IMR-90 (cell line): ENCODE data around the gene ADAM12. TPM values are rescaled to one million over a fixed set of nuclear protein-coding genes. Genes with fewer than 3 reads are reported as not detected.

Experiments used
- ATAC-seq: fragments of 200-7000 bp; cut with Tn5 transposase; 2 replicates; pipeline ENCODE4 v1.9.1; 2020; ENCODE audit warnings: low read depth, mild to moderate bottlenecking, moderate library complexity
- BruUV-seq: library from RNA; stranded (reverse); fragments of 400-500 nt; replicated peaks from 2 replicates; lab custom pipeline; 2021; lab: Mats Ljungman, UMichigan
- CTCF ChIA-PET: fragments of 300-600 bp; formaldehyde crosslinking; extraction: SDS; loops from one replicate; lab custom pipeline; 2021; ENCODE audit warnings: antibody characterized with exemption; lab: Yijun Ruan, JAX
- POLR2A ChIA-PET: fragments of 300-600 bp; sonication (Branson Sonifier 250); formaldehyde crosslinking; loops from one replicate; lab custom pipeline; 2022; ENCODE audit warnings: antibody characterized with exemption; ENCODE audit not compliant: unreplicated experiment; lab: Charles Lee
- DNase-seq: peaks from one replicate; pipeline ENCODE4 v3.0.0; 2013
- H2AFZ ChIP-seq: replicated peaks from 2 replicates; pipeline ENCODE3; 2013; ENCODE audit warnings: low read length, mild to moderate bottlenecking; ENCODE audit not compliant: poor library complexity
- H2AK5ac ChIP-seq: 2 replicates; pipeline ENCODE4 v1.6.1; 2013; ENCODE audit warnings: low read depth, low read length, inconsistent platforms
- H2AK9ac ChIP-seq: replicated peaks from 2 replicates; pipeline ENCODE3; 2013; ENCODE audit warnings: mild to moderate bottlenecking, low read depth, low read length, moderate library complexity; ENCODE audit not compliant: poor library complexity
- H2BK120ac ChIP-seq: 2 replicates; pipeline ENCODE4 v1.6.1; 2013; ENCODE audit warnings: low read depth, low read length, inconsistent platforms
- H2BK15ac ChIP-seq: 3 replicates; pipeline ENCODE4 v1.6.1; 2013; ENCODE audit warnings: low read depth, low read length, inconsistent platforms
- H2BK20ac ChIP-seq: 2 replicates; pipeline ENCODE4 v1.6.1; 2013; ENCODE audit warnings: low read depth, mild to moderate bottlenecking, inconsistent platforms, low read length, moderate library complexity
- H2BK5ac ChIP-seq: 2 replicates; pipeline ENCODE4 v1.6.1; 2013; ENCODE audit warnings: mild to moderate bottlenecking, low read depth, low read length, inconsistent platforms; ENCODE audit not compliant: poor library complexity, severe bottlenecking
- H3K14ac ChIP-seq: replicated peaks from 2 replicates; pipeline ENCODE4 v1.6.1; 2013; ENCODE audit warnings: low read depth, low read length, inconsistent platforms
- H3K18ac ChIP-seq: 2 replicates; pipeline ENCODE4 v1.6.1; 2013; ENCODE audit warnings: low read depth, low read length, control low read depth
- H3K23ac ChIP-seq: 2 replicates; pipeline ENCODE4 v1.6.1; 2013; ENCODE audit warnings: low read depth, low read length, inconsistent platforms
- H3K27ac ChIP-seq: 2 replicates; pipeline ENCODE4 v1.5.1; 2013; ENCODE audit warnings: mild to moderate bottlenecking, control low read depth, low read length; ENCODE audit not compliant: insufficient read depth
- H3K27me3 ChIP-seq: 2 replicates; pipeline ENCODE4 v1.6.1; 2013; ENCODE audit warnings: low read length; ENCODE audit not compliant: control insufficient read depth, insufficient read depth
- H3K36me3 ChIP-seq: 2 replicates; pipeline ENCODE4 v1.6.1; 2013; ENCODE audit warnings: low read length, mixed read lengths; ENCODE audit not compliant: control insufficient read depth, insufficient read depth
- H3K4ac ChIP-seq: 2 replicates; pipeline ENCODE4 v1.6.1; 2013; ENCODE audit warnings: low read depth, low read length, inconsistent platforms
- H3K4me1 ChIP-seq: 2 replicates; pipeline ENCODE4 v1.6.1; 2013; ENCODE audit warnings: low read length, mixed read lengths; ENCODE audit not compliant: control insufficient read depth, insufficient read depth
- H3K4me2 ChIP-seq: 2 replicates; pipeline ENCODE4 v1.6.1; 2013; ENCODE audit warnings: low read depth, mild to moderate bottlenecking, control low read depth, low read length, moderate library complexity
- H3K4me3 ChIP-seq: 2 replicates; pipeline ENCODE4 v1.5.1; 2013; ENCODE audit warnings: low read depth, mild to moderate bottlenecking, control low read depth, low read length, moderate library complexity; ENCODE audit not compliant: insufficient read depth
- H3K56ac ChIP-seq: 2 replicates; pipeline ENCODE4 v1.6.1; 2013; ENCODE audit warnings: low read length, inconsistent platforms; ENCODE audit not compliant: insufficient read depth; ENCODE audit errors: extremely low read depth
- H3K79me1 ChIP-seq, 2 experiments: 2 replicates each; pipeline ENCODE4 v1.6.1; 2013; ENCODE audit warnings: low read length in 2 of 2, inconsistent platforms in 1 of 2, low read depth in 1 of 2
- H3K9ac ChIP-seq: 2 replicates; pipeline ENCODE4 v1.6.1; 2013; ENCODE audit warnings: low read depth, low read length, control low read depth
- H3K9me1 ChIP-seq: 2 replicates; pipeline ENCODE4 v1.6.1; 2013; ENCODE audit warnings: low read length, inconsistent platforms; ENCODE audit not compliant: insufficient read depth
- H3K9me3 ChIP-seq: 2 replicates; pipeline ENCODE4 v1.6.1; 2013; ENCODE audit warnings: low read length; ENCODE audit not compliant: control insufficient read depth, insufficient read depth
- H4K20me1 ChIP-seq: 2 replicates; pipeline ENCODE4 v1.6.1; 2013; ENCODE audit warnings: low read length, inconsistent platforms; ENCODE audit not compliant: insufficient read depth
- H4K5ac ChIP-seq: 2 replicates; pipeline ENCODE4 v1.6.1; 2013; ENCODE audit warnings: mild to moderate bottlenecking, low read depth, low read length, control low read depth
- H4K8ac ChIP-seq, 2 experiments: 2 replicates each; pipeline ENCODE4 v1.6.1; 2013; ENCODE audit warnings: low read depth in 2 of 2, low read length in 2 of 2, control low read depth in 1 of 2, inconsistent platforms in 1 of 2
- H4K91ac ChIP-seq: 2 replicates; pipeline ENCODE4 v1.6.1; 2013; ENCODE audit warnings: low read depth, low read length, inconsistent platforms; ENCODE audit not compliant: insufficient read depth
- BHLHE40 ChIP-seq: fragments of 150-350 bp; IDR thresholded peaks from 2 replicates; pipeline ENCODE4 v1.6.1; 2016; ENCODE audit warnings: mild to moderate bottlenecking, low read depth, low read length
- CTCF ChIP-seq: conservative IDR thresholded peaks from 2 replicates; pipeline ENCODE4 v1.5.1; 2012; ENCODE audit warnings: mild to moderate bottlenecking, low read depth, low read length, improper control_type of control experiment
- ELK1 ChIP-seq: fragments of 150-350 bp; IDR thresholded peaks from 2 replicates; pipeline ENCODE4 v1.6.1; 2016; ENCODE audit warnings: low read depth, mild to moderate bottlenecking, low read length, moderate library complexity, borderline replicate concordance
- MAFK ChIP-seq: IDR thresholded peaks from 2 replicates; pipeline ENCODE4 v1.6.1; 2012; ENCODE audit warnings: low read depth, low read length, improper control_type of control experiment
- MAZ ChIP-seq: IDR thresholded peaks from 2 replicates; pipeline ENCODE4 v1.6.1; 2012; ENCODE audit warnings: low read depth, mild to moderate bottlenecking, low read length, improper control_type of control experiment, moderate library complexity, borderline replicate concordance
- MXI1 ChIP-seq: IDR thresholded peaks from 2 replicates; pipeline ENCODE4 v1.6.1; 2012; ENCODE audit warnings: low read depth, mild to moderate bottlenecking, low read length, moderate library complexity, borderline replicate concordance
- NFE2L2 ChIP-seq: fragments of 150-350 bp; IDR thresholded peaks from 2 replicates; pipeline ENCODE4 v1.6.1; 2016; ENCODE audit warnings: low read depth, mild to moderate bottlenecking, low read length
- POLR2A ChIP-seq: IDR thresholded peaks from 2 replicates; pipeline ENCODE4 v1.6.1; 2012; ENCODE audit warnings: mild to moderate bottlenecking, low read depth, low read length
- RFX5 ChIP-seq: IDR thresholded peaks from 2 replicates; pipeline ENCODE4 v1.8.0; 2012; ENCODE audit warnings: low read depth, mild to moderate bottlenecking, low read length, moderate library complexity
- SMC3 ChIP-seq: fragments of 150-350 bp; IDR thresholded peaks from 2 replicates; pipeline ENCODE4 v1.6.1; 2016; ENCODE audit warnings: low read depth, mild to moderate bottlenecking, antibody characterized with exemption, low read length, moderate library complexity
- USF2 ChIP-seq: fragments of 150-350 bp; IDR thresholded peaks from 2 replicates; pipeline ENCODE4 v1.6.1; 2017; ENCODE audit warnings: mild to moderate bottlenecking, antibody characterized with exemption, low read length, low read depth
- WGBS, 2 experiments: methylation state at CpG; one replicate each; pipeline versions ENCODE4 v1.1.5 to v1.1.7; 2013; ENCODE audit warnings: missing lambda C conversion rate in 2 of 2; ENCODE audit not compliant: insufficient read length in 1 of 2; ENCODE audit errors: extremely low coverage in 2 of 2; 5-methylcytosine and 5-hydroxymethylcytosine counted together
- dilution Hi-C: fragments of 300-500 bp; cut with HindIII; formaldehyde crosslinking; loops from one replicate; pipeline ENCODE4 v1.14.3; 2018; ENCODE audit warnings: low sequenced_read_pairs; ENCODE audit not compliant: unreplicated experiment
- in situ Hi-C: fragments of 300-500 bp; cut with MboI; formaldehyde crosslinking; loops from 3 replicates; pipeline ENCODE4 v1.14.3; 2019; ENCODE audit warnings: low sequenced_read_pairs, inconsistent platforms, mixed read lengths
- intact Hi-C: fragments of 100-400 bp; cut with micrococcal nuclease; formaldehyde crosslinking; loops from 2 replicates; pipeline ENCODE4 v1.10.0; 2022
- polyA plus RNA-seq, 3 experiments: library from polyadenylated mRNA; depleted of rRNA; stranded (reverse); fragments of >200 nt; gene quantifications; 2 replicates each; pipeline ENCODE4 v1.2.3, GENCODE V29; 2012; ENCODE audit warnings: low replicate concordance in 1 of 3
- total RNA-seq: library from RNA; depleted of rRNA; stranded (reverse); fragments of >200 nt; gene quantifications from 2 replicates; pipeline ENCODE4 v1.2.3, GENCODE V29; 2012

Gene ADAM12
- total and polyA plus RNA-seq, 2 of the 4 experiments (the other 2 are of a cell fraction), result 9.6 to 10.2 TPM

- Histone ChIP-seq H3K23ac (no peak overlapping the region), H3K4me2 (no peak overlapping the region; the same call in 1 of the 2 replicates), H3K9ac (no peak overlapping the region), H3K14ac (no peak overlapping the region), H2BK5ac (no peak overlapping the region), H4K91ac (no peak overlapping the region), H3K9me3 (no peaks in the 10 kb centered on the region), H3K4me1 (peaks cover 7% of the 10 kb centered on the region), H4K5ac (no peak overlapping the region), H3K18ac (no peak overlapping the region; the same call in 1 of the 2 replicates), H2BK15ac (no peak overlapping the region), H2AFZ (no peak overlapping the region), H4K20me1 (no peaks in the 10 kb centered on the region), H2AK5ac (no peak overlapping the region), H3K4me3 (no peak overlapping the region), H2AK9ac (no peak overlapping the region), H3K56ac (no peak overlapping the region), H4K8ac (no peak overlapping the region), H2BK120ac (no peak overlapping the region), H3K4ac (no peak overlapping the region), H3K9me1 (peaks cover 5% of the 10 kb centered on the region), H3K36me3 (no peaks in the 10 kb centered on the region), H3K27ac (no peak overlapping the region), H3K79me1 (no peaks in the 10 kb centered on the region), H2BK20ac (no peak overlapping the region), H3K27me3 (no peaks in the 10 kb centered on the region)
- intact Hi-C loops (loop anchor here (10.0 kb wide), 2 partner anchors 107 to 367 kb away; no protein-coding TSS in a partner anchor), in situ Hi-C loops (no loop called here), dilution Hi-C loops (no loop called here)
- ATAC-seq (peak; percentile 23; the same call in 1 of the 2 replicates), DNase-seq (peak; percentile 89)
- ChIA-PET CTCF (no interaction called here), POLR2A (no interaction called here)
- no CpG with 5 or more reads among the region's 4 CpGs for WGBS, 2 experiments
- no TSS peak for BruUV-seq
- no peak for TF ChIP-seq SMC3
- TF ChIP-seq RFX5, result no peak
- TF ChIP-seq MAZ, result no peak
- no peak for TF ChIP-seq USF2
- no peak for TF ChIP-seq CTCF
- no peak for TF ChIP-seq POLR2A
- peak; percentile 55; the same call in 1 of the 2 replicates for TF ChIP-seq MXI1
- TF ChIP-seq MAFK, result peak; percentile 48; the same call in 1 of the 2 replicates
- TF ChIP-seq BHLHE40, result peak; percentile 52; the same call in 1 of the 2 replicates
- no peak for TF ChIP-seq NFE2L2
- TF ChIP-seq ELK1, result no peak
Observed at GRCh38 chr10:126137562-126138221, 250.6 kb downstream of the ADAM12 start.
